ENCODE data around the gene MCM3AP.
"Not testable (repeated sequence)": the region's sequence is repeated elsewhere in the genome, so short reads cannot be mapped to it uniquely, and the experiment has no call there.

The MCM3AP gene

GRCh38 chr21:46226920-46227599 lies 58.4 kb downstream of the MCM3AP start:
- peak; percentile 16 for DNase-seq
- TF ChIP-seq CTCF (IDR thresholded peaks at IDR 0.05; ENCODE audit: low read depth, low read length, missing control alignments) = no peak
- Histone ChIP-seq H3K27me3 (replicated peaks) (no peaks in the 10 kb centered on the region), H3K4me3 (ENCODE audit: low read depth, low read length) (peak overlapping the region; percentile 90), H3K27ac (peak overlapping the region; percentile 44), H3K36me3 (replicated peaks) (peaks cover 10% of the 10 kb centered on the region)
- in situ Hi-C loops (cut with HindIII; ENCODE audit: low pct_ligation_motif_present, low sequenced_read_pairs) = no loop called here

- H3K36me3 ChIP-seq (replicated peaks) = peaks cover 15% of the 10 kb centered on the region
- peak overlapping the region; percentile 90 for H3K4me3 ChIP-seq (ENCODE audit: low read depth, low read length)
- TF ChIP-seq CTCF (IDR thresholded peaks at IDR 0.05; ENCODE audit: low read depth, low read length, missing control alignments) = no peak
- no peaks in the 10 kb centered on the region for H3K27me3 ChIP-seq (replicated peaks)
- in situ Hi-C loops (cut with HindIII; ENCODE audit: low pct_ligation_motif_present, low sequenced_read_pairs) = no loop called here
- DNase-seq = no peak
- H3K27ac ChIP-seq = peak overlapping the region; percentile 40
Measured at GRCh38 chr21:46226146-46226545, 59.3 kb downstream of the MCM3AP start.

- H3K27me3 ChIP-seq (replicated peaks); in situ Hi-C loops (cut with HindIII; ENCODE audit: low pct_ligation_motif_present, low sequenced_read_pairs); DNase-seq; H3K27ac ChIP-seq; H3K4me3 ChIP-seq (ENCODE audit: low read depth, low read length): not testable (repeated sequence)
- peaks cover 26% of the 10 kb centered on the region for H3K36me3 ChIP-seq (replicated peaks)
Measured at GRCh38 chr21:46223661-46224060, 61.8 kb downstream of the MCM3AP start.

GRCh38 chr21:46223217-46223616 lies 62.2 kb downstream of the MCM3AP start:
- TF ChIP-seq CTCF (IDR thresholded peaks at IDR 0.05; ENCODE audit: low read depth, low read length, missing control alignments) = no peak
- peaks cover 26% of the 10 kb centered on the region for H3K36me3 ChIP-seq (replicated peaks)
- no peak overlapping the region for H3K27ac ChIP-seq
- no peak for DNase-seq
- H3K27me3 ChIP-seq (replicated peaks) = no peaks in the 10 kb centered on the region
- no peak overlapping the region for H3K4me3 ChIP-seq (ENCODE audit: low read depth, low read length)
- in situ Hi-C loops (cut with HindIII; ENCODE audit: low pct_ligation_motif_present, low sequenced_read_pairs) = no loop called here

GRCh38 chr21:46222436-46223116 lies 62.8 kb downstream of the MCM3AP start:
- TF ChIP-seq CTCF (IDR thresholded peaks at IDR 0.05; ENCODE audit: low read depth, low read length, missing control alignments) = no peak
- no peak overlapping the region for H3K27ac ChIP-seq
- DNase-seq = no peak
- H3K4me3 ChIP-seq (ENCODE audit: low read depth, low read length) = no peak overlapping the region
- peaks cover 26% of the 10 kb centered on the region for H3K36me3 ChIP-seq (replicated peaks)
- in situ Hi-C loops (cut with HindIII; ENCODE audit: low pct_ligation_motif_present, low sequenced_read_pairs) = no loop called here
- H3K27me3 ChIP-seq (replicated peaks) = no peaks in the 10 kb centered on the region

- peaks cover 26% of the 10 kb centered on the region for H3K36me3 ChIP-seq (replicated peaks)
Measured at GRCh38 chr21:46221664-46222435, 63.6 kb downstream of the MCM3AP start.

More at GRCh38 chr21:46221664-46222435, 63.6 kb downstream of the MCM3AP start:
- TF ChIP-seq CTCF (IDR thresholded peaks at IDR 0.05; ENCODE audit: low read depth, low read length, missing control alignments) = no peak
- no peak for DNase-seq
- H3K27ac ChIP-seq = no peak overlapping the region
- in situ Hi-C loops (cut with HindIII; ENCODE audit: low pct_ligation_motif_present, low sequenced_read_pairs) = no loop called here
- no peak overlapping the region for H3K4me3 ChIP-seq (ENCODE audit: low read depth, low read length)
- no peaks in the 10 kb centered on the region for H3K27me3 ChIP-seq (replicated peaks)
